Forelimb muscle (tissue), 1 donor: ENCODE measurements around the gene PWWP2B. TPM values are rescaled to one million over a fixed set of nuclear protein-coding genes. Genes with fewer than 3 reads are reported as not detected.

Experiments
- DNase-seq: peaks from one replicate; pipeline ENCODE4 v3.0.0-alpha.2; 2013; ENCODE audit warnings: low read depth
- polyA plus RNA-seq: library from polyadenylated mRNA; unstranded; fragments of 120-200 nt; gene quantifications from one replicate; pipeline ENCODE4 v1.2.1, GENCODE V29; 2013; ENCODE audit not compliant: insufficient read length

Gene PWWP2B
- polyA plus RNA-seq, 1 donor: 13.0 TPM

DNA sequence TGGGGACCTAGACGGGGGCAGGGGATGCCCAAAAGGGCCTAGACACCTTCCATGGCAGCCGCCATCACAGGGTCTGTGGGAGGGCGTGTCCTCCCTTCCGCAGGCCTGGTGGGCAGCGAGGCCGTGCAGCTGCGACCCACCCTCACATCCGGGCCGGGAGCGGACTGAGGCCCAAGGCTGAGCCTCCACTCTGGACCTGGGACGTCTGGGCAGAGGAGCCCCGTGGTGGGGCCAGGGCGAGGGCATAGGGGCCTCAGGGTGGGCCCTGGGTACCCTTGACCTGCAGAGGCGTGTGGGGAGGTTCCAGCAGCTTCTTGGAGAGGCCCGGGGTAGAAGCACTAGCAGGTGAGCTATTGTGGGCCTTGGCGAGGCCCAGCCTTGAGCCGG is 49.2 kb downstream of the PWWP2B start:
- DNase-seq: no peak

DNA sequence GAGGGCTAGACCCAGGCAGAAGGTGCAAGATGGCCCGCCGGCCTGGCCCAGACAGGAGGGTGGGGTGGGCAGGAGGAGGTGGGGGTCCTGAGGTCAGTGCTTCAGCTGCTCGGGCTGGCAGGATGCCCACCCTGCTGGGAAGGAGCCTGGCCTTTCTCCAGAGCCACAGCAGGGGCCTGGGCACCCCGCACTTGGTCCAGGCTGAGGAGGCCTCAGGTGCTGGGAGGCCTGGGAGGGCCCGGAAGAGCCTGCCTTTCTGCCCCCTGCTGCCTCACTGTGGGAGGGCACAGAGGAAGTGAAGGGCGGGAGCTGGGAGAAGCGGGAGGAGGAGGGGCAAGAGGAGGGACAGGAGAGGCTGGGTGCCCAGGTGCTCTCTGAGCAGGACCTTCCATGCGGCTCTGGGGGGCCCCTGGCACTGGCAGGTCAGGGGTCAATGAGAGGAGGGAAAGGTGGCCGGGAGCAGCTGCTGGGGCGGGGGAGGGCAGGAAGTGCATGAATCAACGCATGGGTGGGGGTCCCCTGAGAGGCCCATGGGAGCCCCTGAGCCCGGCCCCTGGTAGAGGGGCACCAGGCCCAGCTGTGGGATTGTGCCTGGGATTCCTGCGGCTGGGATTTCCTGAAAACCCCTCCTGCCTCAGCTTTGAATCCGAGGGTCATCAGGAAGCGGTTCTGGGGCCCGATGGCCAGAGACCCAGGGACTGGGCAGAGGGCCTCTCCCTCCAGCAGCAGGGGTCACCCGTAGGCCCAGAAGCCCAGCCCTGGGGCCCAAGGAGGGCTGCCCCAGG is 49.9 kb downstream of the PWWP2B start:
- DNase-seq: no peak

DNA sequence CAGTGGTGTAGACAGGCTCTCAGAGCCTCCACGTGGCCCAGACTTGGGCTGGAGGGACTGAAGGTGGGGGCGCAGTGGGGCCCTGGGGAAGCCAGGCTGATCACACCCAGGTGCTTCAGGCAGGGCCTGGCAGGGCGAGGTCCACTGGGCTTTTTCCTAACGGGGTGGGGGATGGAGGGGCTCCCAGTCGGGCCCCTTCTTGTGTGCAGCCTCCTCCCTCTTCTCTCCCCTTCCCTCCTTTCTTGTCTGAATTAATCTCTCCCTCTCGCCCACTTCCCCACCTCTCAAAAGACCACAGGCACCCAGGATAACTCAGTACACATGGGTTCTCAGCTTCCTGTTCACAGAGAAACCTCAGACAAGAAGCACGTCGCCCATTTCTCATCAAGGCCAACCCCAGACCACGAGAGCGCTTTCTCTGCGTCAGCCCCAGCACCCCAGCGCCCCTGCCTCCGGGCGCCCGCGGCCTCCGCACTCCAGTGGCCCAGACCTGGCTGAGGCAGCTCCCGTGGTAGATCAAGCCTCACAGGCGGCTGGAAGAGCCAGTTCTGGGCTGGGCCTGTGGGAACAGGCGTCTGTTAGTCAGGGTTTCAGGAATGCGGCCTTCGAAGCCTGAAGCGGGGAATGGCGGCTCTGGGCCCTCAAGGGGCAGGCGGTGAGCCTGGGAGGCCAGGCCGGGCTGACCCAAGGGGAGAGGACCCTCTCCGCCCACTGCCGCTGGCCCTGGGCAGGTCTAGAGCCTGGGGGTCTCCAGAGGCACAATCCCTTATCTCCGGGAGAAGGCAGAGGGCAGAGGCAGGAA is 50.6 kb downstream of the PWWP2B start:
- no peak for DNase-seq

DNA sequence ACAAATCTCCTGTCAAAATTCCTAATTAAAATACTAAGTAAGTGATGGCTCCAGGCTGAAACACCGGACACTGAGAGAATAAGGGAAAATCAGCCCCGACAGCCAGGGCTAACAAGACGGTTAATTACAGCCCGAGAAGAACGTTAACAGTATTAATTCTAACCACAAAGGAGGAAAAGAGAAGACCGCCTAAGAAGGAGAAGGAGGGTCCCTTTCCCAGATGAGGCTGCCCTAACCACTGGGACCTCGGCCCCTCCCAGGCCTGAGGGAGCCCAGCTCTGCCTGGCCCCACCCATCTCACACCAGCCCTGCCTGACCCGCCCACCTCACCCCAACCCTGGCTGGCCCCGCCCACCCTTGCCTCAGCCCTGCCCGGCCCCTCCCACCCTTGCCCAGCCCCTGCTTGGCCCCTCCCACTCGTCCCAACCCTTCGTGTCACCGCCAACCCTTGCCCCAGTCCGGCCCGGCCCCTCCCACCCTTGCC is 51.3 kb downstream of the PWWP2B start:
- no peak for DNase-seq

DNA sequence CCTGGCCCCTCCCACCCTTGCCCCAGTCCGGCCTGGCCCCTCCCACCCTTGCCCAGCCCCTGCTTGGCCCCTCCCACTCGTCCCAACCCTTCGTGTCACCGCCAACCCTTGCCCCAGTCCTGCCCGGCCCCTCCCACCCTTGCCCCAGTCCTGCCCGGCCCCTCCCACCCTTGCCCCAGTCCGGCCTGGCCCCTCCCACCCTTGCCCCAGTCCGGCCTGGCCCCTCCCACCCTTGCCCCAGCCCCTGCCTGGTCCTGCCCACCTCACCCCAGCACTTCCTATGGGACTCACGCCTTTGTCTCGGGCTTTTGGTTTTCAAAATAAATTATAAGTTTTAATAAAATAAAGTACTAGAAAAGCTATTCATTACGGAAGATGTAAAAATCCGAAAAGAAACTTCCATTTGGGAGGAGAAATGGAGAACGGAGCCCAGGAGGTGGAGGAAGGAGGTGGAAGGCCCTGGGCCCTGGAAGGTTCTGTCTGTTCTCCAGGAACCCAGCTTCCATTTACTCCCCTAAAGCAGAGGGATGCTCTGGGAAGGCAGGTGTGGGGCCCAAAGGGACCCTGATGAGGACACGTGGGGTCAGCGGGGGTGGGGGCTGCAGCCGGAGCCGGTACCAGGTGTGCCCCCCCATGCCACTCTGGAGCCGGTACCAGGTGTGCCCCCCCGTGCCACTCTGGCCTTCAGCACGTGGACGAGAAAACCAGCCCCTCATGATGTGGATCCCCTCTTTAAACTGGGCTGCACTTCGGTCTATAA is 52.2 kb downstream of the PWWP2B start:
- DNase-seq: no peak

DNA sequence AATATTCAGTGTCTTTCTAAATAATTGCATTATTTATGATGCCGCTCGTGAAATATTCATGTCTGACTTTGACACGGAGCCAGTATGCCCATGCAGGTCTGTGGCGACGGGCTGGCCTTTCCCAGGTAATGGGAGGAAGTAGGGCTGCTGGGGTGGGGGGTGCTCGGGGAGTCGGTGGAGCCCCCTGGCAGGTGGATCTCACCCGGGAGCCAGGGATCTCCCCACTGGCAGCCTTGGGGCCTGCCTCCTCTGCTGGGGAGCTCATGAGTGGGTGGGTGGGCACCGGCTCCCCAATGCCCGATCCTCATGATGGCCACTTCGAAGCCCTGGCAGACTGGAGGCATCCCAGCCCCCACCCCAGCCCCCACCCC is 52.8 kb downstream of the PWWP2B start:
- no peak for DNase-seq

DNA sequence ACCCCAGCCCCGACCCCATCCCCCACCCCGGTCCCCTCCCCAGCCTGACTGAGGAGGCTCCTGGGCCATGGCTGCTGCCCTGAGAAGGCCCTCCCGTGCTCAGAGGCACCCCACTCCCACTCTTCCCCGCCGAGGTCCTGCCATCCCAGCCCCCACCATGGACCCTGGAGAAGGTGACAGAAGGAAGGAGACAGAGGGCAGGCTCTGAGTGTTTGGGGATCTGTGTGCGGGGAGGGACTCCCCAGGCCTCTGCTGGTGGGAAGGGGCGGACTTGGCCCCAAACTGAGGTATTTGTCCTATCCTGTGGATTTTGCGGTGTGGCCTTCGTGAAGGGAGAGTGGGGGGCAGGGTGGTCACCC is 53.4 kb downstream of the PWWP2B start:
- no peak for DNase-seq

DNA sequence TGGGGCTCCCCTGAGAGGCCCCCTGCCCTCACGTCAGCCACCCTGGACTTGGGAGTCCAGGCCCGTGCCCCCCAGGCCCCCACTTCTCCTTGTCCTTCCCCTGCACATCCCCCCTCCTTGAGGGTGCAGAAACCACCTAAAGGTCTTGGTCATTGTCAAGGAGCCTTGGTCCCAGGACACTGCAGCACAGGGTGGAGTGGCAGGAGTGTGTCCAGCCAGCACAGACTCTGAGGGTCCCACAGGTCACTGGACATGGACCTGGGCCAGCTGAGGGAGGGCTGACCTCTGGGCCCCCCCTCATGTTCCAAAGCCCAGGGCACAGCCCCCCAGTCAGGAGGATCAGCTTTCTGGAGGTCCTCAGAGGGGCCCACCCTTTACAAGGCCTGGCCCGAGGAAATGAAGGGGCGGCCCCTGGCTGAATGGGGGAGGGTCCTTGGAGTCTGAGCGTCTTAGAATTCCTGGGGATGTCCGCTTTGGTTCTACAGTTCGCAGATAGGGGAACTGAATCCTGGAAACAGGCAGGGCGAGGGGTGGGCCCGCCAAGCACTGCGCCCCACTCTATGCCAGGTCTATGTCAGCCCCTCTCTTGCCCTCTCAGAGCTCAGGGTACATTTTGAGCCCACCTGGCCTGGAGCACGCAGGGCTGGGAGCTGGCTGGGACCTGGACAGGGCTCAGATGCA is 54.0 kb downstream of the PWWP2B start:
- no peak for DNase-seq

DNA sequence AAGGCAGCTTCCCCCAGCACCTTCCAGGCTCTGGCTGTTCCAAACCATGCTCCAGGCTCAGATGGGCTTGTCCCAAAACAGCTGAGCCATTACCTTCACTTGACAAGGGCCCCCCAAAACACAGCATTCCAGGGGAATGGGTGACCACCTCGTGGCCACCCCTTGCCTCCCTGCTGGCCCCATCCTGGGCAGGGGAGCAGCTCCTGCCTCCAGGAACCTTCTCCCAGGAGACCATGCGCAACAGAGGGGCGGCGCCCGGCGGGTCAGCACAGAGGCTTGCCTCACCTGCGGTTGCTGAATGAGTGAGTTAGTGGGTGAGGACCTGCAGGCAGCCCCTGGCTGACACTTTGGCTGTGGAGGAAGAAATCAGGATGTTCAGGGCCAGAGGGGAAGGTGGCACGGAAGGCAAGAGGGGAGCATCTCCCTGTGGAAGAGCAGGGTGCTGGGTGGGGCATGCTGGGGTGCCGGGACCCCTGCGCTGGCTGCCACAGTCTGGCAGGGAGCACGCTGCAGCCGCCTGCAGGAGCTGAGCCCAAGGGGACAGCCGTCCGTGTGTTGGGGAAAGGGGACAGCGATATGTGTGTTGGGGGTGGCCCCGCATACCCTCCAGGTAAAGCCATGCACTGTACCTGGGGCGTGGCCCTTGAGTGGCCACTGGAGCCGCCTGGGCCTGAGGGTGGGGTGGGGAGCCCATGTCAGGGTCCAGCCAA is 54.7 kb downstream of the PWWP2B start:
- no peak for DNase-seq

DNA sequence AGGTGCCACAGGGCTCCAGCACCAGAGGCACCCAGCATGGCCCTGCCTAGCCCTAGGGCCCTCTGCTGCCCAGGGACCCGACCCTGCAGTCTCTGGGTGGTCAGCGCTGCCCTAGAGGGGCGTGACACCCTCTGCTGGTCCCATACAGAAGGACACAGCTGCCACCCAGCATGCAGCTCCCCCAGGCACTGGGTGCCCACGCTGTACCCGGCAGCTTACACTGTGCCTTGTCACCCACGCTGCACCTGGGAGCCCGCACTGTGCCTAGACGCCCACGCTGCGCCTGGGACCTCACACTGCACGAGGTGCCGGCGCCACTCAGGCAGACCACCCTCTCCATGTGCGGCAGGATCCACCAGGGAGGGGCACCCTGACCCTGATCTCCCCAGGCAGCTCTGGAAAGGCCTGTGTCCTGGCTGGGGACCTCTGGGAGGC is 55.2 kb downstream of the PWWP2B start:
- DNase-seq: no peak

DNA sequence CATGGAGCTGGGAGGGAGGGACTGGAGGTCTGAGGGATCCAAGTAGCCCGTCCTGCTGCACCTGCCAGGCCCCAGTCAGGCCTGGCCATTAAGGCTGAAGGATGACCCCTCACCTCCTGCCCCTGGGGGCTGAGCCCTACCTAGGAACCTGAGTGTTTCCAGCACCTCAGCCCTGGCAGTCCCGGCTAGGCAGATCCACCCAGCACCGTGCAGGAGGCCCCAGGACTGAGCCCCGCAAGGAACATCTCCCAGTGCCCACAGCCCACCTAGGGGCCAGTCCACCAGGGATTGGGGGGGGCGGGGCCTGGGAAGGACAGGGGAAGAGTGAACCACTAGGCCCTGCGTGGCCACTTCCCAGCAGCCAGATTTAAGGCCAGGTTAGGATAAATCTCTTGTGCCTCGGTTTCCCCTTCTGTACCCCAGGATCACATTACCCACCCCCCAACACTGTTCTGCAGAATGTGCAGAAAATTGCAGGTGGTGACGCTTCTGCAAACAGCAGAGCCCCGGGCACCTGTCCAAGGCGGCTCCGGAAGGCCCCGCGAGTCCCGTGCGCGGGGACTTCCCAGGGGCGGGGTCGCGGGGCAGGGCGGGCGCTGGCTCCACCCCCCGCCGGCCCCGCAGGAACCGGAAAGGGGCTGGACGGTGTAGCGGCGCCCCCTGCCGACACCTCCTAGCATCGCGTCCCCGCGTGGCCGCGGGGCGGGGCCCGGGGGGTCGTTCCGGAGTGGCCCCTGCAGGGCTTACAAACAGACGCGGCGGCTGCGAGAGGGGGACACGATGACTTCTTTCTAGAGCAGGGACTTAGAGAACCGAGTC is 55.9 kb downstream of the PWWP2B start:
- DNase-seq: no peak

DNA sequence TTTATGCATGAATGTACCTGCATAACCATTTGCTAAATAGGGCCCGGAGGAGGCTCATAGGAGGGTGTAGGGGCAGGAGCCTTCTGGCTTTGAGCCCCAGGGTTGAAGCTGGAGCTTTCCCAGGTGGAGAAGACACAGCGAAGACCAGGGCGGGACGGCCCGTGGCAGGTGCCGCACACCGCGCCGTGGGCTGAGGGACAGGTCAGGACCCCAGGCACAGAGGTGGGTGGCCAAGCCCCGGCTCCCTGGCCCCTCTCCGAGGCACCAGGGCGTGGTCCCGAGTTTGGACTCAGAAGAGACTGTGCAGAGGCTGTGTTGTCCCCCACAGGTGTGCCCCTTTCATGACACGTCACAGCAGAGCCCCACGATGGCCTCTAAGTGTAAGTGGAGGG is 56.5 kb downstream of the PWWP2B start:
- DNase-seq: no peak

DNA sequence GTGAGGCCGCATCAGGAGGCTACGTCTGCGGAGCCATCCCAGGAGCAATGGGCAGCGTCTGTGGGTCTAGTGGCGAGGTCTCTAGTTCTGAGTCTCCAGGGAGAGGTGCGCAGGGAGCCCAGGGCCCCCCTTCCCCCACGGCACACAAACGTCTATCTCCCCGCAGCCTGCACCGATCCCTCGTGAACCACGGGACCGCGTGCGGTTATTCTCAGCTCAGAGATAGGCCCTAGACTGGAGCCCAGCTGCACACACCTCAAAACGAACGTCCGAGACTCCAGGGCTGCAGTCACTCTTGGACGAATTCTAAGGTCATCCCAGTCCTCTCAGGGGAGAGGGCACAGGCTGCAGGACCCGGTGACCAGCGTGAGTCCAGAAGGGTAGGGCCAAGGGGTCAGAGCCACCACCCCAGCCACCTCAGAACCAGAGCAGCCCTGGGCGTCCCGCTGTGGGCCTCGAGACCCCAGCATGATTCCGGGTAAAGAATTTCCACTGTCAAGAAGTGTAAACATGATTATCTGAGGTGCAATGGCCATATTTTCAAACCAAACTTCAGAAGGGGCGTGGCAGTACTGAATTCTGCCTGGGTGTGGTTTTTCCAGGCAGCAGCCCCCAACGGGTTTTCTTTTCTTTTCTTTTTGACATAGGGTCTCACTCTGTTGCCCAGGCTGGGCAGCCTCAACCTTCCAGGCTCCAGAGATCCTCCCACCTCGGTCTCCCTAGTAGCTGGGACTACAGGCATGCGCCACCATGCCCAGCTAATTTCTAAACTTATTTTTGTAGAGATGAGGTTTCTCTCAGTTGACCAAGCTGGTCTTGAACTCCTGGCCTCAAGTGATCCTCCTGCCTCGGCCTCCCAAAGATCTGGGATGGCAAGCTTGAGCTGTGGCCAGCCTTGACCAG is 57.5 kb downstream of the PWWP2B start:
- DNase-seq: no peak

DNA sequence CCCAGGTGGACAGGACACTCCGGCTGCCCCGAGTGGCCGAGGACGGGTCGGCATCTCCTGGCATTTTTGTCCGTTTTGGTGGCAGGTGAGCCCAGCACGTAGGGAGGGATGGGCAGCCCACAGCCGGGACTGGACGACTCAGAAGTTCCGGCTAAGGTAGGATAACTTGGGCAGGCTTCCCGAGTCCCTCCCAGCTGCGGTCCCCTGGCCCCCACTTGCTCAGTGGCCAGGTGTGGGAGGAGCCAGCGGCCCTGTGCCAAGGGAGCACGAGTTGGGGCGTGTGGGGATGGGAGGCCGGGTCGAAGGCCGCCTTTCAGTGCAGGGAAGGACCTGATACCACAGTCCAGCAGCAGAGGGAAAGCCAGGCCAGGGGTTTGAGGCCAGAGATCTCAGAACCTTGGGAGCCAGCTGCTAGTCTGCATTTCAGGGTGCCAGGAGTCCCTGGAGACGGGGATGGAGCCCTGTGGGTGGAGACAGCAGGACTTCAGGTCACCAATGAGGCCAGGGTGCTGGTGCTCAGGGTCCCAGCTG is 58.5 kb downstream of the PWWP2B start:
- no peak for DNase-seq

DNA sequence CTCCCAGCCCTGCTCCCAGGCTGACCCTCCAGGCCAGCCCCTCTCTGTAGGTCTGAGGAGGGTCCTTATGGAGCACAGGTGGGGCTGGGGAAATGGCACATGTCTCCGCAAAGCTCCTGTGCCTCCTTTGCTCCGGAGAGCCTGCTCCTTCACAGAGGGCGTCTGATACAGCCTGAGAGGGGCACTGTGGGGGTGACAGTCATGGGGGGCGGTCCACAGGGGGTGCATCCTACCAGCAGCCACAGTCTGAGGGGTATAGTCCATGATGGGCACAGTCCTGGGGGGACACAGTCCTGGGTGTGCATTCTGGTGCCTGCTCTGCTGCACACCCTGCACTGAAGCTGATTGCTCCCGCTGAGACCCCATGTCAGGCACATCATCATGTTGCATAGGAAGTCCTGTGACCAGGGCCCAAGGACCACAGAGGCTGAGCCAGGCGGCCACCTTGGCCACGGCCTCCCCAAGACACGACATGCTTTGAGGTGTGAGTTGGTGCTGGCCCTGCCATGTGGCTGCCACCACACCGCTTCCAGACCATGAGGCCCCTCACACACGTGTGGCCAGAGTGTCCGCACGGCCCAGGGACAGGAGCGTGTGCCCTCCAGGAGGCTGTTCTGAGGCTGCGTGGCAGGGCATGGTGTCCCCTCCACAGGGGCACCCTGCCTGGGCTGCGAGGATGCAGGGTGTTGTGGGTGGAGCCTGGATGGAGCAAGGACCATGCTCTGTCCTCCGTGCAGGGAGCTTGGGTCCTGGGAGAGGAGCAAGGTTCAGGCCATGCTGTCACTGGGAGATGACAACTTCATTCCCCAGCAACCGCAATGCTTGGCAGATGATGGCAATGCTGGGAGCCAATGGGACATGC is 59.2 kb downstream of the PWWP2B start:
- DNase-seq: no peak

DNA sequence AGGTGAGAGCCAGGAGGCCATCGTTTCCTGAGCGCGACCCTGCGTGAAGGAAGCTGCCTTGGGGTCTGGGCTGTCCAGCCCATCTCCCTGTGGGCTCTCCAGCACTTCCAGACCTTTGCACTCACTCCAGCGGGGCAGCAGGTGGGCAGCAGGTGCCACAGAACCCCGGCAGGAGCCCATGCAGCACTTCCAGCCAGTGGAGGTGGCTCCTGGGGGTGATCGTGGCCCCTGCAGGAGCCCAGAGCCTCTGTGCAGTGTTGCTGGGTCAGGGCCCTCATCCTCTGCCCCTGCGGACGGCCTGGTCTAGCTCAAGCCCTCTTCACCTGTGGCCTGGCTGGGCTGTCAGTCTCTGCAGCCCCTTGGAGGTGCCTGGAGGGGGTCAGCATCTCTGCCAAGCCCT is 59.9 kb downstream of the PWWP2B start:
- no peak for DNase-seq

DNA sequence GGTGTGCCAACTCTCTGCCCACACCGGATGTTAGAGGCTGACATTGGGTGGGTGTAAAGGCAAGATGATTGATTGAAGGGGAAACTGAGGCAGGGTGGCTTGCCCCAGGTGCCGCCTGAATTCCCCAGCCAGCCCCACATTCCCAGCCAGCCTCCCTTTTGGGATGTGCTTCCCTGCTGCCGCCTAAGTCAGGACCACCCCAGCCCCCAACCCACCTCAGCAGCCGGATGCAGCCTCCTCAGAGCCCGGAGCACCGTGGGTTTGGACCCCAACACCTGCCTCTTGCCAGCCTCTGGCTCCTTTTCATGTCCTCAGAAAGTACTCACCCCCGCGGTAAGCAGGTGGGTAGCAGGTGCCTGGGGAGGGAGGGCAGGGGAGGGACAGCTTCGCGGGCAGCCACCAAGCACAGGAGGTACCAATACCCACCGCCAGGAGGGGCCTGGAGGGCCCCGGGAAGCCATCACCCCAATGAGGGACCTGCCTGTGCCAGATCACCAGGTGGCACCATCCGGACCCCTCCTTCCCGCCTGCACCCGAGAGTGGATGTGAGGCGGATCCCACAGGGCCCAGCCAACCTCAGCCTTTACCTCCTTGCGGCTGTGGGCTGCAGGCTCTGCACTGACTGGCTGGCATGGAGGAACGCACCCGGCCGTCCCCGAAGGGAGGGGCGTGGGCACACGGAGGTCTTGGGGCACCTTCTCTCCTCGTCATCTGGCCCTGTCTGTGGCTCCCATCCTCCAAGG is 60.5 kb downstream of the PWWP2B start:
- no peak for DNase-seq
